LNCaP clone FGC (cell line): ENCODE data around the gene TFB1M.
"Not testable (repeated sequence)": the region's sequence is repeated elsewhere in the genome, so short reads cannot be mapped to it uniquely, and the experiment has no call there.

Experiments used
- DNase-seq: peaks from one replicate; pipeline ENCODE4 v3.0.0-alpha.2; 2011; ENCODE audit warnings: low read depth
- H3K4me3 ChIP-seq: 2 replicates; pipeline ENCODE4 v1.5.1; 2011; ENCODE audit warnings: mild to moderate bottlenecking, low read depth, low read length, control low read depth
- CTCF ChIP-seq: IDR thresholded peaks from 2 replicates; pipeline ENCODE4 v1.5.1; 2012; ENCODE audit warnings: mild to moderate bottlenecking; ENCODE audit not compliant: control insufficient read depth, insufficient read depth; ENCODE audit errors: extremely low read depth

Gene TFB1M

GRCh38 chr6:155241966-155242365 is 72.3 kb downstream of the TFB1M start:
- TF ChIP-seq CTCF = no peak
- no peak for DNase-seq
- H3K4me3 ChIP-seq = no peak overlapping the region

GRCh38 chr6:155240905-155241600 is 73.2 kb downstream of the TFB1M start:
- no peak for DNase-seq

GRCh38 chr6:155237613-155238012 is 76.7 kb downstream of the TFB1M start:
- DNase-seq = no peak
- no peak overlapping the region for H3K4me3 ChIP-seq
- TF ChIP-seq CTCF = no peak

More at GRCh38 chr6:155240905-155241600, 73.2 kb downstream of the TFB1M start:
- TF ChIP-seq CTCF = no peak
- no peak overlapping the region for H3K4me3 ChIP-seq

- no peak overlapping the region for H3K4me3 ChIP-seq
- no peak for TF ChIP-seq CTCF
- DNase-seq = no peak
Observed at GRCh38 chr6:155235087-155235486, 79.2 kb downstream of the TFB1M start.

- DNase-seq = no peak
- H3K4me3 ChIP-seq = no peak overlapping the region
- TF ChIP-seq CTCF = no peak
Observed at GRCh38 chr6:155234687-155235086, 79.6 kb downstream of the TFB1M start.

GRCh38 chr6:155234167-155234566 is 80.1 kb downstream of the TFB1M start:
- TF ChIP-seq CTCF = no peak
- H3K4me3 ChIP-seq = no peak overlapping the region
- no peak for DNase-seq

- no peak for TF ChIP-seq CTCF
- H3K4me3 ChIP-seq = no peak overlapping the region
- no peak for DNase-seq
Observed at GRCh38 chr6:155232848-155233247, 81.4 kb downstream of the TFB1M start.

- H3K4me3 ChIP-seq, DNase-seq: not testable (repeated sequence)
Observed at GRCh38 chr6:155230975-155231374, 83.3 kb downstream of the TFB1M start.
